GM12891 (cell line): ENCODE data around the gene SLIT1.

Experiments used
- DNase-seq: peaks from one replicate; pipeline ENCODE4 v3.0.0; 2011; ENCODE audit warnings: low spot score; ENCODE audit not compliant: insufficient read length
- FAIRE-seq: peaks from 2 replicates; lab custom pipeline; 2011; peaks lifted over from hg19 to GRCh38; lab: Jason Lieb, UNC
- PAX5 ChIP-seq: IDR thresholded peaks from 2 replicates; pipeline ENCODE4 v1.6.1; 2011; ENCODE audit warnings: low read length, moderate library complexity, mild to moderate bottlenecking; ENCODE audit not compliant: insufficient read depth, severe bottlenecking
- POLR2A ChIP-seq: IDR thresholded peaks from 2 replicates; pipeline ENCODE4 v1.6.1; 2011; ENCODE audit warnings: low read depth, low read length, control low read depth
- POLR2AphosphoS5 ChIP-seq: IDR thresholded peaks from 2 replicates; pipeline ENCODE4 v1.6.1; 2011; ENCODE audit warnings: low read depth, low read length, control low read depth
- POU2F2 ChIP-seq: IDR thresholded peaks from 2 replicates; pipeline ENCODE4 v1.6.1; 2011; ENCODE audit warnings: low read depth, mild to moderate bottlenecking, control low read depth, low read length, moderate library complexity
- SPI1 ChIP-seq: IDR thresholded peaks from 2 replicates; pipeline ENCODE4 v1.6.1; 2011; ENCODE audit warnings: low read depth, low read length, control low read depth
- TAF1 ChIP-seq: IDR thresholded peaks from 2 replicates; pipeline ENCODE4 v1.6.1; 2011; ENCODE audit warnings: low read depth, low read length, control low read depth

The SLIT1 gene

GRCh38 chr10:96964131-96964530 lies 221.6 kb downstream of the SLIT1 start:
- DNase-seq (no peak), FAIRE-seq (no peak)
- TF ChIP-seq TAF1, result no peak
- TF ChIP-seq PAX5, result no peak
- no peak for TF ChIP-seq POU2F2
- no peak for TF ChIP-seq SPI1
- no peak for TF ChIP-seq POLR2A
- TF ChIP-seq POLR2AphosphoS5, result no peak

- FAIRE-seq (no peak), DNase-seq (no peak)
- TF ChIP-seq POU2F2 (no peak), PAX5 (no peak), POLR2A (no peak), POLR2AphosphoS5 (no peak), SPI1 (no peak), TAF1 (no peak)
These were observed 224.9 kb downstream of the SLIT1 start for GRCh38 chr10:96960872-96961271.

- TF ChIP-seq POLR2A (no peak), SPI1 (no peak), POU2F2 (no peak), PAX5 (no peak), TAF1 (no peak), POLR2AphosphoS5 (no peak)
These were observed 226.0 kb downstream of the SLIT1 start for GRCh38 chr10:96959733-96960132.

GRCh38 chr10:96958071-96958470 lies 227.7 kb downstream of the SLIT1 start:
- TF ChIP-seq PAX5 (no peak), POU2F2 (no peak), SPI1 (no peak), POLR2AphosphoS5 (no peak), TAF1 (no peak), POLR2A (no peak)
- FAIRE-seq, result no peak
- DNase-seq, result no peak

More at GRCh38 chr10:96959733-96960132, 226.0 kb downstream of the SLIT1 start:
- no peak for DNase-seq
- FAIRE-seq, result no peak

GRCh38 chr10:96955794-96956193 lies 230.0 kb downstream of the SLIT1 start:
- DNase-seq (no peak), FAIRE-seq (no peak)
- TF ChIP-seq SPI1 (no peak), POLR2A (no peak), TAF1 (no peak), POLR2AphosphoS5 (no peak), POU2F2 (no peak), PAX5 (no peak)

GRCh38 chr10:96951954-96952353 lies 233.8 kb downstream of the SLIT1 start:
- FAIRE-seq, result peak; percentile 58
- DNase-seq, result no peak
- TF ChIP-seq POLR2AphosphoS5 (no peak), POLR2A (no peak), PAX5 (no peak), TAF1 (no peak), SPI1 (no peak), POU2F2 (no peak)

GRCh38 chr10:96949039-96949683 lies 236.6 kb downstream of the SLIT1 start:
- TF ChIP-seq SPI1 (no peak), POLR2AphosphoS5 (no peak), PAX5 (no peak), TAF1 (no peak), POU2F2 (no peak), POLR2A (no peak)
- no peak for DNase-seq
- no peak for FAIRE-seq
